ENCODE measurements around the gene IFNL1.
"Not testable (repeated sequence)": the region's sequence is repeated elsewhere in the genome, so short reads cannot be mapped to it uniquely, and the experiment has no call there.

IFNL1 gene

GRCh38 chr19:39307822-39308530, 11.8 kb downstream of the IFNL1 start:
- DNase-seq (ENCODE audit: extremely low read depth in 1 of 2, low read depth in 1 of 2): no peak

GRCh38 chr19:39308531-39309304, 12.5 kb downstream of the IFNL1 start:
- no peak for DNase-seq (ENCODE audit: extremely low read depth in 1 of 2, low read depth in 1 of 2)

GRCh38 chr19:39309305-39309670, 13.1 kb downstream of the IFNL1 start:
- not testable (repeated sequence) for DNase-seq (ENCODE audit: extremely low read depth in 1 of 2, low read depth in 1 of 2)

- DNase-seq (ENCODE audit: extremely low read depth in 1 of 2, low read depth in 1 of 2): no peak
Observed at GRCh38 chr19:39310558-39311311, 14.5 kb downstream of the IFNL1 start.

GRCh38 chr19:39314016-39314728, 18.0 kb downstream of the IFNL1 start:
- DNase-seq (ENCODE audit: extremely low read depth in 1 of 2, low read depth in 1 of 2): no peak

- no peak for DNase-seq (ENCODE audit: extremely low read depth in 1 of 2, low read depth in 1 of 2)
Observed at GRCh38 chr19:39315933-39316332, 19.7 kb downstream of the IFNL1 start.

GRCh38 chr19:39316627-39317321, 20.6 kb downstream of the IFNL1 start:
- no peak for DNase-seq (ENCODE audit: extremely low read depth in 1 of 2, low read depth in 1 of 2)

GRCh38 chr19:39317476-39317875, 21.3 kb downstream of the IFNL1 start:
- DNase-seq (ENCODE audit: extremely low read depth in 1 of 2, low read depth in 1 of 2): no peak

- DNase-seq (ENCODE audit: extremely low read depth in 1 of 2, low read depth in 1 of 2): no peak
Observed at GRCh38 chr19:39318071-39318470, 21.9 kb downstream of the IFNL1 start.

GRCh38 chr19:39318690-39319089, 22.5 kb downstream of the IFNL1 start:
- no peak for DNase-seq (ENCODE audit: extremely low read depth in 1 of 2, low read depth in 1 of 2)

GRCh38 chr19:39319098-39319891, 23.1 kb downstream of the IFNL1 start:
- DNase-seq (ENCODE audit: extremely low read depth in 1 of 2, low read depth in 1 of 2): no peak

- DNase-seq (ENCODE audit: extremely low read depth in 1 of 2, low read depth in 1 of 2): no peak
Observed at GRCh38 chr19:39319892-39320248, 23.7 kb downstream of the IFNL1 start.

- DNase-seq (ENCODE audit: extremely low read depth in 1 of 2, low read depth in 1 of 2): no peak
Observed at GRCh38 chr19:39321117-39321831, 25.1 kb downstream of the IFNL1 start.

- DNase-seq (ENCODE audit: extremely low read depth in 1 of 2, low read depth in 1 of 2): no peak
Observed at GRCh38 chr19:39321832-39322176, 25.6 kb downstream of the IFNL1 start.

- DNase-seq (ENCODE audit: extremely low read depth in 1 of 2, low read depth in 1 of 2): no peak
Observed at GRCh38 chr19:39324242-39324842, 28.1 kb downstream of the IFNL1 start.

- DNase-seq (ENCODE audit: extremely low read depth in 1 of 2, low read depth in 1 of 2): no peak
Observed at GRCh38 chr19:39325778-39326665, 29.8 kb downstream of the IFNL1 start.

- no peak for DNase-seq (ENCODE audit: extremely low read depth in 1 of 2, low read depth in 1 of 2)
Observed at GRCh38 chr19:39327363-39328045, 31.3 kb downstream of the IFNL1 start.

Measured in activated CD8-positive, alpha-beta memory T cell treated with anti-CD3 and anti-CD28 coated beads for 1 hour (primary cell).